Endodermal cell (in vitro differentiated cells): Measurements from ENCODE around the gene ITPKC. TPM values are rescaled to one million over a fixed set of nuclear protein-coding genes. Genes with fewer than 3 reads are reported as not detected.

Source experiments
- DNase-seq: peaks from one replicate; pipeline ENCODE4 v3.0.0-alpha.2; 2017
- H3K27ac ChIP-seq: 2 replicates; pipeline ENCODE4 v1.5.1; 2013; ENCODE audit warnings: mild to moderate bottlenecking, low read depth, low read length, moderate library complexity
- H3K27me3 ChIP-seq: 2 replicates; pipeline ENCODE4 v1.6.1; 2013; ENCODE audit warnings: mild to moderate bottlenecking, low read length, moderate library complexity; ENCODE audit not compliant: insufficient read depth, control insufficient read depth, poor library complexity, severe bottlenecking
- H3K36me3 ChIP-seq: 2 replicates; pipeline ENCODE4 v1.7.0; 2013; ENCODE audit warnings: mild to moderate bottlenecking, low read length, moderate library complexity; ENCODE audit not compliant: control insufficient read depth, insufficient read depth
- H3K4me1 ChIP-seq: one replicate; pipeline ENCODE4 v1.7.0; 2013; ENCODE audit warnings: low read length; ENCODE audit not compliant: control insufficient read depth, insufficient read depth
- H3K4me3 ChIP-seq: 2 replicates; pipeline ENCODE4 v1.5.1; 2013; ENCODE audit warnings: mild to moderate bottlenecking, low read length, moderate library complexity
- H3K9ac ChIP-seq: 2 replicates; pipeline ENCODE4 v1.6.1; 2013; ENCODE audit warnings: mild to moderate bottlenecking, low read length, moderate library complexity; ENCODE audit not compliant: poor library complexity, severe bottlenecking; ENCODE audit errors: extremely low read depth
- H3K9me3 ChIP-seq: 2 replicates; pipeline ENCODE4 v1.6.1; 2013; ENCODE audit warnings: mild to moderate bottlenecking, low read length, moderate library complexity; ENCODE audit not compliant: control insufficient read depth
- H3K27ac Mint-ChIP-seq: 2 replicates; pipeline ENCODE4 v1.8.0; 2020; ENCODE audit warnings: mixed read lengths
- H3K27me3 Mint-ChIP-seq: 2 replicates; pipeline ENCODE4 v1.8.0; 2021; ENCODE audit warnings: mild to moderate bottlenecking, mixed read lengths; ENCODE audit not compliant: insufficient read depth
- H3K36me3 Mint-ChIP-seq: 2 replicates; pipeline ENCODE4 v1.8.0; 2020; ENCODE audit warnings: low read depth, mixed read lengths
- H3K4me1 Mint-ChIP-seq: 2 replicates; pipeline ENCODE4 v1.8.0; 2020; ENCODE audit warnings: mixed read lengths
- H3K4me3 Mint-ChIP-seq: 2 replicates; pipeline ENCODE4 v1.8.0; 2020; ENCODE audit warnings: mild to moderate bottlenecking, moderate library complexity, mixed read lengths
- H3K9me3 Mint-ChIP-seq: 2 replicates; pipeline ENCODE4 v1.8.0; 2020; ENCODE audit warnings: mild to moderate bottlenecking, mixed read lengths
- WGBS, 2 experiments: methylation state at CpG; one replicate each; pipeline versions ENCODE4 v1.1.5 to v1.1.7; 2013; ENCODE audit warnings: missing lambda C conversion rate in 2 of 2, mixed read lengths in 1 of 2; ENCODE audit not compliant: insufficient coverage in 1 of 2, insufficient read length in 1 of 2; 5-methylcytosine and 5-hydroxymethylcytosine counted together
- total RNA-seq, 2 donors: library from RNA; stranded (reverse); fragmentation: NEBNext Ultra II Directional in 1 of 2; extraction: Animal tissue kit (Norgen Biotek cat#: 25700) in 1 of 2; gene quantifications; 2 replicates in 1 of 2; 3 replicates in 1 of 2; pipeline ENCODE4 v1.2.1, GENCODE V29; 2021
- TF ChIP-seq, protein P1 (sequence below): fragments of 200-600 bp; sonication (generic); conservative IDR thresholded peaks from 2 replicates; pipeline ENCODE4 v1.5.0; 2021; ENCODE audit warnings: antibody characterized with exemption, mild to moderate bottlenecking

The ITPKC gene
- total RNA-seq, 2 donors from 2014 or later, result 9.9 to 11.1 TPM

DNA sequence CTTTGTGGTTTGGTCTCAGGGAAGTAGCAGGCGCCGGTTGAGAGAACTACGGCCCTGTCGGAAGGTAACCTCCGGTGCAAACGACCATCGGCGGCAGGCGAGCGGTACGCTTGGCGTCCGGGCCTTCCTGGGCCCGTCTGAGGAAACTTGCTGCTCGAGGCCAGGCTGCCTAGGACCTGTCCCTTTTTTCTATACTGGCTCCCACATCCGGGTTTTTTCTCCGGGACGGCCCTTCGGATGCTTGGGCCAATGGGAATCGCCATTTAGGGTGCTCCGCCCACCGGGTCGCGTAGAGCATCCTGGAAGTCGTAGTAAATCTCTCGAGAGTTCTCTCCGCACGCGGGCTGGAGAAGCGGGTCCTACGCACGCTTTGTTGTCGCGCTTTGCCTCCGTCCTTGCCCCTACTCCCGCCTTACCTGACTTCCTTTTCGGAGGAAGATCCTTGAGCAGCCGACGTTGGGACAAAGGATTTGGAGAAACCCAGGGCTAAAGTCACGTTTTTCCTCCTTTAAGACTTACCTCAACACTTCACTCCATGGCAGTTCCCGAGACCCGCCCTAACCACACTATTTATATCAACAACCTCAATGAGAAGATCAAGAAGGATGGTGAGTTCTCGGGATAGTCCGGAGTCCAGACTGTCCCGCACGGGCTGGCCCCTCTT, 34.1 kb downstream of the ITPKC start, which contains the start of gene SNRPA:
SNRPA (plus strand) TSS at position 330 of the 664 bp plus-strand sequence; CDS start at position 536, 206 bp downstream.
- Histone ChIP-seq H3K4me1 (peaks cover 9% of the 10 kb centered on the region), H3K27ac (peak within 1 kb of the TSS; percentile 98), H3K9me3 (no peaks in the 10 kb centered on the region), H3K27me3 (no peaks in the 10 kb centered on the region), H3K9ac (peak within 1 kb of the TSS; percentile 98), H3K36me3 (peaks cover 23% of the 10 kb centered on the region), H3K4me3 (peak within 1 kb of the TSS; percentile 99)
- peaks cover 31% of the 10 kb centered on the region for H3K36me3 Mint-ChIP-seq
- peaks cover 20% of the 10 kb centered on the region for H3K4me1 Mint-ChIP-seq
- H3K27me3 Mint-ChIP-seq, result no peaks in the 10 kb centered on the region
- no peaks in the 10 kb centered on the region for H3K9me3 Mint-ChIP-seq
- peak; percentile 99 for DNase-seq
- peak within 1 kb of the TSS; percentile 84 for H3K4me3 Mint-ChIP-seq
- TF ChIP-seq, protein P1, sequence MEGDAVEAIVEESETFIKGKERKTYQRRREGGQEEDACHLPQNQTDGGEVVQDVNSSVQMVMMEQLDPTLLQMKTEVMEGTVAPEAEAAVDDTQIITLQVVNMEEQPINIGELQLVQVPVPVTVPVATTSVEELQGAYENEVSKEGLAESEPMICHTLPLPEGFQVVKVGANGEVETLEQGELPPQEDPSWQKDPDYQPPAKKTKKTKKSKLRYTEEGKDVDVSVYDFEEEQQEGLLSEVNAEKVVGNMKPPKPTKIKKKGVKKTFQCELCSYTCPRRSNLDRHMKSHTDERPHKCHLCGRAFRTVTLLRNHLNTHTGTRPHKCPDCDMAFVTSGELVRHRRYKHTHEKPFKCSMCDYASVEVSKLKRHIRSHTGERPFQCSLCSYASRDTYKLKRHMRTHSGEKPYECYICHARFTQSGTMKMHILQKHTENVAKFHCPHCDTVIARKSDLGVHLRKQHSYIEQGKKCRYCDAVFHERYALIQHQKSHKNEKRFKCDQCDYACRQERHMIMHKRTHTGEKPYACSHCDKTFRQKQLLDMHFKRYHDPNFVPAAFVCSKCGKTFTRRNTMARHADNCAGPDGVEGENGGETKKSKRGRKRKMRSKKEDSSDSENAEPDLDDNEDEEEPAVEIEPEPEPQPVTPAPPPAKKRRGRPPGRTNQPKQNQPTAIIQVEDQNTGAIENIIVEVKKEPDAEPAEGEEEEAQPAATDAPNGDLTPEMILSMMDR, result no peak
- H3K27ac Mint-ChIP-seq, result peak within 1 kb of the TSS; percentile 97
- 0% methylated on average over 25 to 46 of the region's 46 CpGs for WGBS, 2 experiments

- Histone ChIP-seq H3K4me3 (peak overlapping the region; percentile 99), H3K9ac (peak overlapping the region; percentile 98), H3K9me3 (no peaks in the 10 kb centered on the region), H3K27me3 (no peaks in the 10 kb centered on the region), H3K36me3 (peaks cover 37% of the 10 kb centered on the region), H3K4me1 (peaks cover 9% of the 10 kb centered on the region), H3K27ac (no peak overlapping the region)
- Mint-ChIP-seq H3K36me3 (peaks cover 43% of the 10 kb centered on the region), H3K27ac (peak overlapping the region; percentile 97), H3K4me1 (peaks cover 20% of the 10 kb centered on the region), H3K9me3 (no peaks in the 10 kb centered on the region), H3K4me3 (peak overlapping the region; percentile 84), H3K27me3 (no peaks in the 10 kb centered on the region)
- TF ChIP-seq, protein P1, result no peak
- DNase-seq, result no peak
- WGBS, 2 experiments, result 63 to 79% methylated on average over 8 to 11 of the region's 12 CpGs
Measured at GRCh38 chr19:40752257-40752781, 35.4 kb downstream of the ITPKC start.

DNA sequence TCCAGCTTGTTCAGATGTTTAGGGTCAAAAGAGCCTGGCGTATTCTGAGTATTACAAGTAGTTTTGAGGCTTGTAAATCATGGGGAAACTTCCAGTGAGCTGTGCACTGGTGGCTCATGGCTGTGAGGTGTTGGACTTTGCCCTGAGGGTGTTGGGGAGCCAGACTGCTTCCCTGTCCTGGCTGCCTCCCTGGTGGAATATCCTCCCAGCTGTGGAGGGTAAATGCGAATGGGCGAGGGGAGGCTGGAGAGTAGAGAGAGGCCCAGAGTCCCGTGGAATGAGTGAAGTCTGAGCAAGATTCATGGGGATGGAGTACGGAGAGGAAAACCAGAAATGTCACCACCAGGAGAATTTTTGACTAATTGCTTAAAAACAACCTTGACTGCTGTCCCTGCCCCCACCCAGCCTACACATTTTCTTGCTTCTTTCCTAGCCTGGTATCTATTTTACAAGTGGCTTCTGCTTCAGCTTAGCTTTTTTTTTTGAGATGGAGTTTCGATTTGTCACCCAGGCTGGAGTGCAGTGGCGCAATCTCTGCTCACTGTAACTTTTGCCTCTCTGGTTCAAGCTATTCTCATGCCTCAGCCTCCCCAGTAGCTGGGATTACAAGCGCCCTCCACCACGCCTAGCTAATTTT, 37.8 kb downstream of the ITPKC start:
- Mint-ChIP-seq H3K4me1 (peaks cover 15% of the 10 kb centered on the region), H3K36me3 (peaks cover 53% of the 10 kb centered on the region), H3K27me3 (no peaks in the 10 kb centered on the region), H3K27ac (peak overlapping the region; percentile 42), H3K4me3 (peak overlapping the region; percentile 39), H3K9me3 (no peaks in the 10 kb centered on the region)
- no peak for DNase-seq
- Histone ChIP-seq H3K27me3 (no peaks in the 10 kb centered on the region), H3K36me3 (peaks cover 56% of the 10 kb centered on the region), H3K9me3 (no peaks in the 10 kb centered on the region), H3K4me3 (peak overlapping the region; percentile 69), H3K27ac (no peak overlapping the region), H3K4me1 (peaks cover 1% of the 10 kb centered on the region), H3K9ac (peak overlapping the region; percentile 33)
- WGBS, 2 experiments, result 92 to 95% methylated on average over 7 to 9 of the region's 9 CpGs
- TF ChIP-seq, protein P1, result no peak
